K562 (cell line): Measurements from ENCODE around the gene OR4L1.

Source experiments
- EZH2 ChIP-seq: IDR thresholded peaks from 2 replicates; pipeline ENCODE4 v1.6.1; 2012; ENCODE audit warnings: low read depth, mild to moderate bottlenecking, inconsistent platforms, low read length, borderline replicate concordance
- POLR2A ChIP-seq: fragments of 450-650 bp; conservative IDR thresholded peaks from 2 replicates; pipeline ENCODE4 v1.6.1; 2016
- SP2 ChIP-seq: IDR thresholded peaks from 2 replicates; pipeline ENCODE4 v1.6.1; 2011; ENCODE audit warnings: mild to moderate bottlenecking, low read depth, low read length, moderate library complexity; ENCODE audit not compliant: poor library complexity, severe bottlenecking; ENCODE audit errors: extremely low read depth
- ZNF324 ChIP-seq: fragments of 250-450 bp; sonication (Bioruptor Pico); IDR thresholded peaks from 2 replicates; pipeline ENCODE4 v1.4.0; 2020; ENCODE audit warnings: mild to moderate bottlenecking

DNA sequence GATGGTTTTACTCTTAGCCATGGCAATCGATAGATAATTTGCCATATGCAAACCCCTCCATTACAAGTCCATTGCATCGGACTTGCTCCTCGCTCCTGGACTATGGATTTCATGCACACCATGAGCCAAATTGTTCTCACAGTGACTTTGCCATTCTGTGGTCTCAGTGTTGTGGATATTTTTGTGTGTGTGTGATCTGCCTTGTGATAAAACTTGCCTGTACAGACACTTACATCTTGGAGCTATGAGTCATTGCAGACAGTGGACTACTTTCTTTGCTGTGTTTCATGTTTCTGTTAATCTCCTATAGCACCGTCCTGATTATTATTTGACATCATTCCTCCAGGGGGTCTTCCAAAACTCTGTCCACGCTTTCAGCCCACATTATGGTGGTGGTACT lies 15.6 kb upstream of the OR4L1 start:
- TF ChIP-seq POLR2A (no peak), EZH2 (no peak), SP2 (no peak), ZNF324 (CRISPR knock-in tag) (no peak)
